PC-3 (cell line): ENCODE results near the gene ZYG11B. TPM values are rescaled to one million over a fixed set of nuclear protein-coding genes. Genes with fewer than 3 reads are reported as not detected.

ENCODE experiments used
- ATAC-seq: fragments of 200-7000 bp; cut with Tn5 transposase; 2 replicates; pipeline ENCODE4 v1.9.1; 2020; ENCODE audit warnings: mild to moderate bottlenecking, moderate library complexity
- BruUV-seq: library from RNA; stranded (reverse); fragments of 400-500 nt; replicated peaks from 2 replicates; lab custom pipeline; 2021; lab: Mats Ljungman, UMichigan
- CTCF ChIA-PET: fragments of 300-600 bp; sonication (Branson Sonifier 250); formaldehyde crosslinking; loops from one replicate; lab custom pipeline; 2022; ENCODE audit warnings: antibody characterized with exemption; lab: Charles Lee
- POLR2A ChIA-PET: fragments of 300-600 bp; sonication (Branson Sonifier 250); formaldehyde crosslinking; loops from one replicate; lab custom pipeline; 2022; ENCODE audit warnings: antibody characterized with exemption; ENCODE audit not compliant: unreplicated experiment; lab: Charles Lee
- DNase-seq: peaks from one replicate; pipeline ENCODE4 v3.0.0-alpha.2; 2015
- H2AFZ ChIP-seq: fragments of 300-600 bp; sonication (generic); 2 replicates; pipeline ENCODE4 v1.6.0; 2016; ENCODE audit warnings: antibody characterized with exemption, low read length
- H3F3A ChIP-seq: fragments of 300-600 bp; sonication (generic); one replicate; pipeline ENCODE4 v1.6.0; 2017; ENCODE audit warnings: antibody characterized with exemption, low read length, control low read depth, mild to moderate bottlenecking; ENCODE audit not compliant: unreplicated experiment
- H3K27ac ChIP-seq: fragments of 300-600 bp; sonication (generic); 2 replicates; pipeline ENCODE4 v1.5.1; 2016; ENCODE audit warnings: mild to moderate bottlenecking, low read length
- H3K27me3 ChIP-seq: fragments of 300-600 bp; sonication (generic); 2 replicates; pipeline ENCODE4 v1.6.1; 2016; ENCODE audit warnings: low read length, mixed read lengths
- H3K36me3 ChIP-seq: fragments of 300-600 bp; sonication (generic); 2 replicates; pipeline ENCODE4 v1.6.1; 2016; ENCODE audit warnings: low read depth, mixed run types, low read length, mixed read lengths
- H3K4me1 ChIP-seq: fragments of 300-600 bp; sonication (generic); 2 replicates; pipeline ENCODE4 v1.5.1; 2016; ENCODE audit warnings: low read length; ENCODE audit not compliant: insufficient read depth
- H3K4me2 ChIP-seq: fragments of 300-600 bp; sonication (generic); 2 replicates; pipeline ENCODE4 v1.6.0; 2016; ENCODE audit warnings: low read length
- H3K4me3 ChIP-seq: fragments of 300-600 bp; sonication (generic); 2 replicates; pipeline ENCODE4 v1.5.1; 2016; ENCODE audit warnings: mild to moderate bottlenecking, low read length, mixed read lengths
- H3K79me2 ChIP-seq: fragments of 300-600 bp; sonication (generic); 2 replicates; pipeline ENCODE4 v1.6.1; 2017; ENCODE audit warnings: low read length, mixed read lengths
- H3K9ac ChIP-seq: fragments of 300-600 bp; sonication (generic); 2 replicates; pipeline ENCODE4 v1.6.0; 2016; ENCODE audit warnings: mild to moderate bottlenecking, low read length
- H3K9me2 ChIP-seq: fragments of 300-600 bp; sonication (generic); replicated peaks from 2 replicates; pipeline ENCODE4 v1.6.1; 2016; ENCODE audit warnings: mixed run types, low read length, mixed read lengths
- H3K9me3 ChIP-seq: fragments of 300-600 bp; sonication (generic); 2 replicates; pipeline ENCODE4 v1.6.1; 2016; ENCODE audit warnings: low read length, mixed read lengths
- H4K20me1 ChIP-seq: fragments of 300-600 bp; sonication (generic); 2 replicates; pipeline ENCODE4 v1.6.1; 2016; ENCODE audit warnings: low read length, mixed read lengths
- EZH2 ChIP-seq: fragments of 300-600 bp; sonication (generic); IDR thresholded peaks from one replicate; pipeline ENCODE4 v1.6.1; 2017; ENCODE audit warnings: antibody characterized with exemption, mild to moderate bottlenecking, low read length; ENCODE audit not compliant: unreplicated experiment
- EZH2phosphoT487 ChIP-seq: fragments of 300-600 bp; sonication (generic); IDR thresholded peaks from 2 replicates; pipeline ENCODE4 v1.6.1; 2018; ENCODE audit warnings: mild to moderate bottlenecking, antibody characterized with exemption, low read length, borderline replicate concordance
- intact Hi-C: fragments of 100-400 bp; cut with micrococcal nuclease; formaldehyde crosslinking; loops from 2 replicates; pipeline ENCODE4 v1.9.0; 2023
- total RNA-seq: library from RNA; depleted of rRNA; stranded (reverse); fragments of >200 nt; gene quantifications from 2 replicates; pipeline ENCODE4 v1.2.3, GENCODE V29; 2014
- TF ChIP-seq, protein P1 (sequence below): fragments of 300-600 bp; sonication (generic); conservative IDR thresholded peaks from 2 replicates; pipeline ENCODE4 v1.5.1; 2017; ENCODE audit warnings: antibody characterized with exemption, low read depth, mild to moderate bottlenecking, low read length

Gene ZYG11B
- total RNA-seq, 1 experiment from 2014 or later, result 23.4 TPM

DNA sequence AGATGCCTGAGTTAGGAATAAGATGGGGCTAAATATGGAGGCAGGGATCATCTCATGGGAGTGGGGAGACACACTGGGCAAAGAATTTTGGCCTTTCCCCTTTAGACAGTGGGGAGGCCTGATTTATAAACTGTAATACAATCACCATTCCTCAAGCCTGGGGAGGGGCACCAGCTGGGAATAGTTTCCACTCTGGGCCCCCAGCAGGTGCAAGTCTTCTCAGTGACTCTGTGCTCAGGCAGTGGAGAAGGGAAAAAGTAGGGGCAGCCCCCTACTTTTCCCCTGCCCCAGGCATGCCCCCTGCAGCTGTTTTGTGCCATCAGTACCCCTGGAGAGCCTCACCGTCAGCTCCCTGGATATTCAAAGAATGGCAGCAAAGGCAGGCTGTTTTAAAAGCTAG, 47.2 kb upstream of the ZYG11B start:
- CTCF ChIA-PET, result no interaction called here
- DNase-seq, result no peak
- Histone ChIP-seq H3K27me3 (no peaks in the 10 kb centered on the region), H2AFZ (no peak overlapping the region), H3F3A (no peaks in the 10 kb centered on the region), H3K4me1 (peaks cover 13% of the 10 kb centered on the region), H3K79me2 (no peaks in the 10 kb centered on the region), H3K4me3 (no peak overlapping the region), H3K9me2 (no peaks in the 10 kb centered on the region), H3K9ac (no peak overlapping the region), H3K36me3 (no peaks in the 10 kb centered on the region), H3K4me2 (no peak overlapping the region), H3K27ac (no peak overlapping the region), H4K20me1 (no peaks in the 10 kb centered on the region), H3K9me3 (no peaks in the 10 kb centered on the region)
- intact Hi-C loops, result no loop called here
- TF ChIP-seq EZH2 (no peak), EZH2phosphoT487 (no peak)
- TF ChIP-seq, protein P1, sequence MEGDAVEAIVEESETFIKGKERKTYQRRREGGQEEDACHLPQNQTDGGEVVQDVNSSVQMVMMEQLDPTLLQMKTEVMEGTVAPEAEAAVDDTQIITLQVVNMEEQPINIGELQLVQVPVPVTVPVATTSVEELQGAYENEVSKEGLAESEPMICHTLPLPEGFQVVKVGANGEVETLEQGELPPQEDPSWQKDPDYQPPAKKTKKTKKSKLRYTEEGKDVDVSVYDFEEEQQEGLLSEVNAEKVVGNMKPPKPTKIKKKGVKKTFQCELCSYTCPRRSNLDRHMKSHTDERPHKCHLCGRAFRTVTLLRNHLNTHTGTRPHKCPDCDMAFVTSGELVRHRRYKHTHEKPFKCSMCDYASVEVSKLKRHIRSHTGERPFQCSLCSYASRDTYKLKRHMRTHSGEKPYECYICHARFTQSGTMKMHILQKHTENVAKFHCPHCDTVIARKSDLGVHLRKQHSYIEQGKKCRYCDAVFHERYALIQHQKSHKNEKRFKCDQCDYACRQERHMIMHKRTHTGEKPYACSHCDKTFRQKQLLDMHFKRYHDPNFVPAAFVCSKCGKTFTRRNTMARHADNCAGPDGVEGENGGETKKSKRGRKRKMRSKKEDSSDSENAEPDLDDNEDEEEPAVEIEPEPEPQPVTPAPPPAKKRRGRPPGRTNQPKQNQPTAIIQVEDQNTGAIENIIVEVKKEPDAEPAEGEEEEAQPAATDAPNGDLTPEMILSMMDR, result no peak
- POLR2A ChIA-PET, result no interaction called here
- BruUV-seq, result no TSS peak
- ATAC-seq, result no peak

DNA sequence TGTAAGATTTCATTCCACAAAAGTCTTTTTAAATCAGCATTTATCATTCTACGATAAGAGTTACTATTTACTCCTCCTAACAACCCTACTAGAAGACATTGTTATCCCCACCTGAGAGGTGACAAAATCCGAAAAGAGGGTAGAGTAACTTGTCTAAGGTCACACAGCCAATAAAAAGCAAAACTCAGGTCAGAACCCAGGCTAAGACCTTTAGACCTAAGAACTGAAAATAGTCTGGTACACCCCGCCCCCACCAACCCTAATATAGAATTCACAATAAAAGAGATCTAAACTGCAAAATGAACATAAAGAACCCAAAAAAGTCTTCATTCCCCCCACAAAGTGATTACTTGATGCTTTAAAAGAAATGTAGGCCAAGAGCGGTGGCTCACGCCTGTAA, 46.8 kb upstream of the ZYG11B start:
- Histone ChIP-seq H3K27ac (no peak overlapping the region), H3K9me3 (no peaks in the 10 kb centered on the region), H3K9ac (no peak overlapping the region), H3K27me3 (no peaks in the 10 kb centered on the region), H3K4me3 (no peak overlapping the region), H2AFZ (no peak overlapping the region), H3K36me3 (peaks cover 3% of the 10 kb centered on the region; the same call in 1 of the 2 replicates), H3F3A (no peaks in the 10 kb centered on the region), H3K79me2 (no peaks in the 10 kb centered on the region), H4K20me1 (no peaks in the 10 kb centered on the region), H3K4me1 (peaks cover 8% of the 10 kb centered on the region), H3K4me2 (no peak overlapping the region), H3K9me2 (no peaks in the 10 kb centered on the region)
- DNase-seq, result no peak
- intact Hi-C loops, result no loop called here
- BruUV-seq, result no TSS peak
- TF ChIP-seq, protein P1, result no peak
- TF ChIP-seq EZH2 (no peak), EZH2phosphoT487 (no peak)
- CTCF ChIA-PET, result no interaction called here
- POLR2A ChIA-PET, result no interaction called here
- ATAC-seq, result no peak

DNA sequence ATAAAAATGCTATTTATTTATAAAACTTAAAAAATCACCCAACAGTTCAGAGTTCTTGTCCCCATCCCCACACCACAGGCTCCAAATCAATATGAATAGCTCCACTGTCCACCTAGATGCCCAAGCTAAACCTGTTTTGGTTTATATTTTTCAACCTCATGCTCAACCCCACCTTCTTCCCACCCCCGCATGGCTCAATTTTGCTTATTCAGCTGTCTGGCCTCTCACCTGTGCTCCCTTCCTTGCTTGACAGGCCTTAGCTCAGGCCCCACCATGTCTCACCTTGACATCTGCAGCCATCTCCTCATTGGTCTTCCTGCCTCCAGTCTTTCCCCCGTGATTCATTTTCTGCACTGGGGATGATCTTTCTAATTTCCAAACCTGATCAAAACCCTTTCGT, 45.9 kb upstream of the ZYG11B start:
- no peaks in the 10 kb centered on the region for H3F3A ChIP-seq
- H3K4me2 ChIP-seq, result no peak overlapping the region
- H3K4me1 ChIP-seq, result no peaks in the 10 kb centered on the region
- H3K27me3 ChIP-seq, result no peaks in the 10 kb centered on the region
- H3K9me3 ChIP-seq, result no peaks in the 10 kb centered on the region
- H3K9me2 ChIP-seq, result no peaks in the 10 kb centered on the region
- no peak overlapping the region for H3K9ac ChIP-seq
- no peaks in the 10 kb centered on the region for H3K79me2 ChIP-seq
- no peak overlapping the region for H3K27ac ChIP-seq
- peaks cover 11% of the 10 kb centered on the region for H3K36me3 ChIP-seq
- BruUV-seq, result no TSS peak
- ChIA-PET CTCF (no interaction called here), POLR2A (no interaction called here)
- TF ChIP-seq, protein P1, result no peak
- TF ChIP-seq EZH2phosphoT487 (no peak), EZH2 (no peak)
- no peak for ATAC-seq
- intact Hi-C loops, result loop anchor here (5.0 kb wide), 1 partner anchor 113 kb away; no protein-coding TSS in a partner anchor
- no peaks in the 10 kb centered on the region for H4K20me1 ChIP-seq
- no peak overlapping the region for H2AFZ ChIP-seq
- no peak overlapping the region for H3K4me3 ChIP-seq
- no peak for DNase-seq
